Limb (tissue), 2 donors: ENCODE measurements around the gene C1QL4.
"Not testable (repeated sequence)": the region's sequence is repeated elsewhere in the genome, so short reads cannot be mapped to it uniquely, and the experiment has no call there.

Experiments used
- DNase-seq, 2 donors: peaks; one replicate each; pipeline ENCODE4 v3.0.0-alpha.2; 2016; ENCODE audit errors: extremely low spot score in 2 of 2

The C1QL4 gene

GRCh38 chr12:49282740-49283375, 54.1 kb downstream of the C1QL4 start:
- DNase-seq = not testable (repeated sequence)
